ENCODE data around the gene MS4A10.
"Not testable (repeated sequence)": the region's sequence is repeated elsewhere in the genome, so short reads cannot be mapped to it uniquely, and the experiment has no call there.

MS4A10 gene

DNA sequence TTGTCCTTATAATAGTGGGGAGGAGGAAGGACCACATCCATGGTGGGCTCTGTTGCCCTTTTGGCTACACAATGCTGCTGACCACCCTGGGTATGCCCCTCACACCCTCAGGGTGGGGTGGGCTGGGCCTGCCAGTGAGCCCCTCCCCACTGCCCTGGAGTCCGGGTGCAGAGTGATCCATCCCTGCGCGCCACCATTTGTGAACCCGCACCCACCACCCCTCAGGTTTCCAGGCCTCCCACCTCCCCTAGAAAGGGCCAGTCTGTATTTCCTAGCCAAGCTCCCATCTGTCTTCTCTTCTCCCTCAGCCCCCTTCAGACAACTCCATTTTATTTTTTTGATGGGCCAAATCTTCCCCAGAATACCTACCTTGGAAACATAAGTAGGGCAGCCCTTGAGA, 25.0 kb downstream of the MS4A10 start:
- DNase-seq (ENCODE audit: low read depth) = no peak
- no peak overlapping the region for H3K4me3 ChIP-seq (ENCODE audit: low read depth, low read length)
- TF ChIP-seq, protein P1, sequence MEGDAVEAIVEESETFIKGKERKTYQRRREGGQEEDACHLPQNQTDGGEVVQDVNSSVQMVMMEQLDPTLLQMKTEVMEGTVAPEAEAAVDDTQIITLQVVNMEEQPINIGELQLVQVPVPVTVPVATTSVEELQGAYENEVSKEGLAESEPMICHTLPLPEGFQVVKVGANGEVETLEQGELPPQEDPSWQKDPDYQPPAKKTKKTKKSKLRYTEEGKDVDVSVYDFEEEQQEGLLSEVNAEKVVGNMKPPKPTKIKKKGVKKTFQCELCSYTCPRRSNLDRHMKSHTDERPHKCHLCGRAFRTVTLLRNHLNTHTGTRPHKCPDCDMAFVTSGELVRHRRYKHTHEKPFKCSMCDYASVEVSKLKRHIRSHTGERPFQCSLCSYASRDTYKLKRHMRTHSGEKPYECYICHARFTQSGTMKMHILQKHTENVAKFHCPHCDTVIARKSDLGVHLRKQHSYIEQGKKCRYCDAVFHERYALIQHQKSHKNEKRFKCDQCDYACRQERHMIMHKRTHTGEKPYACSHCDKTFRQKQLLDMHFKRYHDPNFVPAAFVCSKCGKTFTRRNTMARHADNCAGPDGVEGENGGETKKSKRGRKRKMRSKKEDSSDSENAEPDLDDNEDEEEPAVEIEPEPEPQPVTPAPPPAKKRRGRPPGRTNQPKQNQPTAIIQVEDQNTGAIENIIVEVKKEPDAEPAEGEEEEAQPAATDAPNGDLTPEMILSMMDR (conservative IDR thresholded peaks at IDR 0.05; ENCODE audit: low read depth, low read length) = no peak

- TF ChIP-seq, protein P1 (conservative IDR thresholded peaks at IDR 0.05; ENCODE audit: low read depth, low read length) = no peak
- H3K4me3 ChIP-seq (ENCODE audit: low read depth, low read length) = no peak overlapping the region
- no peak for DNase-seq (ENCODE audit: low read depth)
Measured at GRCh38 chr11:60810569-60810968, 25.4 kb downstream of the MS4A10 start.

GRCh38 chr11:60813324-60813723, 28.2 kb downstream of the MS4A10 start:
- TF ChIP-seq, protein P1 (conservative IDR thresholded peaks at IDR 0.05; ENCODE audit: low read depth, low read length) = no peak
- no peak overlapping the region for H3K4me3 ChIP-seq (ENCODE audit: low read depth, low read length)
- DNase-seq (ENCODE audit: low read depth) = no peak

- TF ChIP-seq, protein P1 (conservative IDR thresholded peaks at IDR 0.05; ENCODE audit: low read depth, low read length) = no peak
- DNase-seq (ENCODE audit: low read depth) = no peak
- no peak overlapping the region for H3K4me3 ChIP-seq (ENCODE audit: low read depth, low read length)
Measured at GRCh38 chr11:60814112-60814511, 29.0 kb downstream of the MS4A10 start.

DNA sequence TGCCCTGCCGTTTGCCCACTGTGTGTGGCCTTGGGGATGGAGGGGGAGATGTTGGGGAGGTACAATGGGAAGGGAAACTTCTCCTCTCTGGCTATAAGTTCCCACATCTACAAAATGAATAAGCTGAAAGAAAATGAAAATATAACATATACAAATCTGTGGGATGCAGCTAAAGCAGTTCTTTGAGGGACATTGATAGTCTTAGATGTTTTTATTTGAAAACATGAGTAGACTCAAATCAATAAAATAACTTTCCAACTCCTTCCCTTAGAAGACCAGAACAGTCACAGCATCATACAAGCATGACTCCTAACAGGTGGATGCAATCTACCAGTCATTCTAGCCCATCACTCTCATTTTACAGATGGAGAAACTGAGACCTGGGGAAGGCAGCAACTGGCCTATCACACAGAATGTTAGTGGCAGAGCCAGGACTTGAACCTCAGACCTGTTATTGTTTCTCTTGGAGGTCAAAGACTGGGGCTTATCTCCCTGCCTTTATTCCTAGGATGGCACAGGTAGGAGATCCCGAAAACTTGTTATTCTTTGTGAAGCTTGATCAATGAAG, 31.5 kb downstream of the MS4A10 start:
- DNase-seq (ENCODE audit: low read depth) = no peak
- TF ChIP-seq, protein P1 (conservative IDR thresholded peaks at IDR 0.05; ENCODE audit: low read depth, low read length) = no peak
- no peak overlapping the region for H3K4me3 ChIP-seq (ENCODE audit: low read depth, low read length)

GRCh38 chr11:60818057-60818456, 32.9 kb downstream of the MS4A10 start:
- no peak for DNase-seq (ENCODE audit: low read depth)
- no peak overlapping the region for H3K4me3 ChIP-seq (ENCODE audit: low read depth, low read length)
- TF ChIP-seq, protein P1 (conservative IDR thresholded peaks at IDR 0.05; ENCODE audit: low read depth, low read length) = no peak

- TF ChIP-seq, protein P1 (conservative IDR thresholded peaks at IDR 0.05; ENCODE audit: low read depth, low read length) = no peak
- no peak overlapping the region for H3K4me3 ChIP-seq (ENCODE audit: low read depth, low read length)
Measured at GRCh38 chr11:60821827-60822599, 36.9 kb downstream of the MS4A10 start.

DNA sequence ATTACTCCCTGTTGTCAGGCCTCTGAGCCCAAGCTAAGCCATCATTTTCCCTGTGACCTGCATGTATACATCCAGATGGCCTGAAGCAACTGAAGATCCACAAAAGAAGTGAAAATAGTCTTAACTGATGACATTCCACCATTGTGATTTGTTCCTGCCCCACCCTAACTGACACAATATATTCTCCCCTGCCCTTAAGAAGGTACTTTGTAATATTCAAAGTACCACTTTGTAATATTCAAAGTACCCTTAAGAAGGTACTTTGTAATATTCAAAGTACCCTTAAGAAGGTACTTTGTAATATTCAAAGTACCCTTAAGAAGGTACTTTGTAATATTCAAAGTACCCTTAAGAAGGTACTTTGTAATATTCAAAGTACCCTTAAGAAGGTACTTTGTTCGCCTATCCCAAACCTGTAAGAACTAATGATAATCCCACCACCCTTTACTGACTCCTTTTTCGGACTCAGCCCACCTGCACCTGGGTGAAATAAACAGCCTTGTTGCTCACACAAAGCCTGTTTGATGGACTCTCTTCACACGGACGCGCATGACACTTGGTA, 38.7 kb downstream of the MS4A10 start:
- not testable (repeated sequence) for H3K4me3 ChIP-seq (ENCODE audit: low read depth, low read length); DNase-seq (ENCODE audit: low read depth)

More at GRCh38 chr11:60821827-60822599, 36.9 kb downstream of the MS4A10 start:
- no peak for DNase-seq (ENCODE audit: low read depth)

Data from choroid plexus epithelial cell (primary cell).